GM19463 (cell line): Measurements from ENCODE around the gene TYR.
"Not testable (repeated sequence)": the region's sequence is repeated elsewhere in the genome, so short reads cannot be mapped to it uniquely, and the experiment has no call there.

Source experiments
- ATAC-seq: cut with Tn5 transposase; IDR thresholded peaks from one replicate; pipeline ENCODE4 v1.9.1; 2021; ENCODE audit warnings: mild to moderate bottlenecking, moderate library complexity; ENCODE audit not compliant: unreplicated experiment

The TYR gene

GRCh38 chr11:89267660-89268302 is 90.1 kb downstream of the TYR start:
- no peak for ATAC-seq

GRCh38 chr11:89272540-89273088 is 94.9 kb downstream of the TYR start:
- ATAC-seq = not testable (repeated sequence)

DNA sequence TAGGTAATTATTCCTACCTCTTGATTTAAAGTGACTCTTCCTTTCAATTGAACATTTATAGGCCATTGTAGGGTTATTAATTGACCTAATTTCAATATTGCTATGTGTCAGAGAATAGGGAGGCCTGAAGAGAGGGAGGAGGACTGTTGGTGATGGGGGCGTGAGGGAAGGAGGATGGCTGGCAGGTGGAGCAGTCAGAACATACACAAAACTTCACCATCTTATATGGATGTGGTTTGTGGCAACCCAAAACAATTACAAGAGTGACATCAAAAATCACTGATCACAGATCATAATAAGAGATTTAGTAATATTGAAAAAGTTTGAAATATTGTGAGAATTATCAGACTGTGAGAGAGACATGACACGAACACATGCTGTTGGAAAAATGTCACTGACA is 95.5 kb downstream of the TYR start:
- ATAC-seq = not testable (repeated sequence)

- no peak for ATAC-seq
Measured at GRCh38 chr11:89275966-89276365, 98.3 kb downstream of the TYR start.

DNA sequence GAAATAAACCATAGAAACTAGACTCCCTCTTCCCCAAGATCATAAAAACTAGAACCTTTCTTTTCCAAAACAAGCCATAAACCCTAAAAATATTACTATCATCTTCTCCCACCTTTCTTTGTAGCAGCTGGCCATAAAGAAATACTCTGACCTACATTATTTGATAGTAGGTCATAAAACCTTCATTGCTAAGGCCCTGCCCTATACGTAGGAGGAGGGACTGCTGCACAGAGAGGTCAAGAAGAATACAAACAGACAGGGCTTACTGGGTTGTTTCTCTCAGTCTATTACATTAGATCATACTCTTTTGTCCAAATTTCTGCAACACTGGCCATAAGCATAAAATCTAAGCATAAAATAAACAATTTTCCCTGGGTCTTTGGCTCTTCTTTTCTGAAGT is 101.5 kb downstream of the TYR start:
- ATAC-seq = no peak

DNA sequence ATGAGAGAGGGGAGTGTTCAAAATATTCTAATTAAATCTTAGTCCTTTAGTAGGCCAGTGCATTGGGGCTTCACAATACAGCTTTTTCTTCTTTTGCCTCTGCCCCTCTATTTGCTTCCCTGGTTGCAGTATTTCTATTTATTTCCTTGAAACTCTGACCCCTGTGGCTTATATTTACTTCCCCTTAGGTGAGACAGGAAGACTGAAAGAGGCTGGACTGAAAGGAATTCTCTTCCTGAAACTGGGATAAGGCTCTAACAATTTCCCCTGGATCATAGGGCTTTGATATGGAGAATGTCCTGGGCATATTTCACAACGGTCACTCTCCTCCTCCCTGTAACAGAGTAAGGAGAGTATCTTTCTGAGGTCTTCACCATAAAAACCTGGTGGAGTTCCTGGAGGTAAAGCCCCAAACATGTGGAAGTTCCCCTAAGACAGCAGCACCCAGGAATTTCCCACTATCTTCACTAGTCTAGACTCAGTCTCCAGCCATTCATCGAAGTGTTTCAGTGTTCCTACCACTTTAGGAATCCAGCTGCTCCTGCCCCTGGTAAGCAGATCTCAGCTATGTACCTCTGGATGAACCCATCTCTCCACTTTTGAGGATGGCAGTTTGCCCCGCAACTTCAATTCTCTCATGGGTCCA is 103.5 kb downstream of the TYR start:
- not testable (repeated sequence) for ATAC-seq

GRCh38 chr11:89286601-89287000 is 108.9 kb downstream of the TYR start:
- ATAC-seq = not testable (repeated sequence)

- ATAC-seq = not testable (repeated sequence)
Measured at GRCh38 chr11:89288004-89288403, 110.3 kb downstream of the TYR start.

- no peak for ATAC-seq
Measured at GRCh38 chr11:89293965-89294679, 116.4 kb downstream of the TYR start.

GRCh38 chr11:89295023-89295422 is 117.3 kb downstream of the TYR start:
- ATAC-seq = not testable (repeated sequence)

DNA sequence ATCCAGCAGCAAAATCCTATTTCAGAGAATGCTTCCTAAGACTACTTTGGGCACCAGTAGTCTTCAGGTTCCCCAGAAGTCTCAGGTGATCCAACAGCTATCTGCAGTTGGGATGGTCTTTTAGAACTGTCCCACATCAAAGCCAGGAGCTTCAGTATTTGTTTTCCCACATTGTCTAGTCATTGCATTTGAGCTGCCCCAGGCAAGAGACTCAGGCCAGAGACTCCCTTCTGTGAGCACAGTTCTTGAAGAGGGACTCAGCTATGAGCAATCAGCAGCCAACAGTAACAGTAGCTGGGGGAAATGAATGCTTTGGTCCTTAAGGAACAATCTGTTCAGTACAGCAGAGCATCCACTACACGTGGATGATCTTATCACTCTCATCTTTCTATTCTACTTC is 125.4 kb downstream of the TYR start:
- not testable (repeated sequence) for ATAC-seq

GRCh38 chr11:89308272-89308671 is 130.6 kb downstream of the TYR start:
- not testable (repeated sequence) for ATAC-seq

DNA sequence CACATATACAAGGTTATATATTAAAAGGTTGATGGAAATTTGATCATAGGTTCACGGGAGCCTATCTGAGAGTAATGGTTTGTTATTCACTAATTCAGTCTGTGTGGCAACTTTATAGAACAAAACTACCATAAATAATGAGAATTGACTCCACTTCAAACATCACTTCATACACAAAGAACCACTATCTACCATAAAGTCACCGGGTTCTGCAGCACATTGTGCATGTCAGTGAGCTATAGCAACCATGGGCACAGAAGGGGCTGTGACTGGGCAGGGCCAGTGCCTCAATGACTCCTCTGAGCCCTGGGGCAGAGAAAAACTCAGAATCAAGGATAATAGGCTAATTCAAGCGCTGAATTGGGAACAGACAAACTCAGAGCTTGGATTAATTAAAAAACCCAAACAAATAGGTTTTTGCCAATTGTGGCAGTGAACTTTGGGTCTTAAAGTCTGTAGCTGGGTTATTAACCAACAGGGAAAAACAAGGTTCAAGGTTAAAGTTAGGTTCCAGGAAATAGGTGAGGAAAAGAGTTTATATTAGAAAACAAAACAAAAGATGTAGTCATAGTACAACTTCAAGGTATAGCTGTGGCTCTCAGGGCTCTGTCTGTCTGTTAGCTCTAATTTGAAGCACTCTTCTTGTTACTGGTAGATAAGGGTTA is 131.8 kb downstream of the TYR start:
- not testable (repeated sequence) for ATAC-seq

- not testable (repeated sequence) for ATAC-seq
Measured at GRCh38 chr11:89310607-89311006, 132.9 kb downstream of the TYR start.

- no peak for ATAC-seq
Measured at GRCh38 chr11:89321401-89321800, 143.7 kb downstream of the TYR start.

GRCh38 chr11:89327885-89328284 is 150.2 kb downstream of the TYR start:
- ATAC-seq = no peak

DNA sequence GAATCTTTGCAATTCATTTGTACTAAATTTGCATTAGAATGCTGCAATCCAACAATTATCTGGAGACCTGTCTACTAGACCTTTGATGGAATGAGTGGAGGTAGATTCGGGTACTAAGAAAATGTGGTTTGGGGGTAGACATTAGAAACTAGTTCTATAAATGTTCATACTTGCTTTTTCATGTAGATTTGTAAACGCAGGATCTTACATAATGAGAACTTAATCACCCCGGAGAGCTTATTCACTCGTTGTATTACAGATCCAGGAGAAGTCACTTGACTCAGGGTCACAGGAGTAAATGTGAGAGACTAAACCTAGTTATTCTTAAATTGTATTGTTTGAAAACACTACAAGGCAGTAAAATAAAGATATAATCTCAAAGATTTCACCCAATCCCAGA is 154.3 kb downstream of the TYR start:
- ATAC-seq = not testable (repeated sequence)

- ATAC-seq = not testable (repeated sequence)
Measured at GRCh38 chr11:89333704-89334103, 156.0 kb downstream of the TYR start.

DNA sequence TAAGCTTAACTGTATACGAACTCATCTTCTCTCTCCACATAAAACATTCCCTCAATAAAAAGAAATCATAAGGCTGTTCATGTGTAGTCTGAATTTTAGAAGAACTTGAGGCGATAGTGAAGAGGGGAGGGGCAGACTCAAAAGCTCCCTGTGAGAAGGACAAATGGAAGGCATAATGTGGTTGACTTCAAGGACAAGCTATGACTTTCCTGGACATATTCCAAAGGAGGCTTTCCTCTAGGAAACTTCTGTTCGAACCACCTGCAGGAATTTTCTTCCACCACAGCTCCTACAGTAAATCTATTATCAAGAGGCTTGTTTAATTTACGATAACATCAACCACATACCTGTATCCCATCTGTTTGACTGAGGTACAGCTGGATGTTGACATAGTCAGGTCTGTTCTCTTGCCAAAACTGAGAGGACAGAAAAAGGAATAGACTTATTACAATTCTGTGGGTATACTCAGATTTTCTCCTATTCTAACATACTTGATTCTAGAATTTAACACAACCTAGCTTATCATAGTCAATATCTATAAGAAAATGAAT is 159.5 kb downstream of the TYR start:
- ATAC-seq = not testable (repeated sequence)

- not testable (repeated sequence) for ATAC-seq
Measured at GRCh38 chr11:89338073-89338472, 160.4 kb downstream of the TYR start.

DNA sequence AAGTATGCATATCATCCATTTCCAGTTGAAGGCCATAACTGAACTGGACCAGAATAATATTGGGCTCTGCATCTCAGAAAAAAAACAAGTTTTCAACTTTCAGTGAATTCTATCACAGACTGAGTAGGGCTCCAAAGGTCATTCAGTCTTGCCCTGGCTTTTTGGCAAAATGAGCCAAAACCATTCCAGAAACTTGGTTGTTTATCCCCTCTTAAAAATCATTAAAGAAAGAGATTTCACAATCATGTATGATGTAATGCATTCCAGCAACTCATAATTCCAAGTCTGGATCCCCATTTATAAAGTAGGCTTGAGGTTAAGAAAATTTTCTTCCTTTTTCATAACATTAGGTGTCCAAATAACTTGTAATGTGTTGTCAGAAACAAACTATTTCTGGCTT is 162.8 kb downstream of the TYR start:
- ATAC-seq = not testable (repeated sequence)
